ENCODE data around the gene ZNF362.
"Not testable (repeated sequence)": the region's sequence is repeated elsewhere in the genome, so short reads cannot be mapped to it uniquely, and the experiment has no call there.

The ZNF362 gene

DNA sequence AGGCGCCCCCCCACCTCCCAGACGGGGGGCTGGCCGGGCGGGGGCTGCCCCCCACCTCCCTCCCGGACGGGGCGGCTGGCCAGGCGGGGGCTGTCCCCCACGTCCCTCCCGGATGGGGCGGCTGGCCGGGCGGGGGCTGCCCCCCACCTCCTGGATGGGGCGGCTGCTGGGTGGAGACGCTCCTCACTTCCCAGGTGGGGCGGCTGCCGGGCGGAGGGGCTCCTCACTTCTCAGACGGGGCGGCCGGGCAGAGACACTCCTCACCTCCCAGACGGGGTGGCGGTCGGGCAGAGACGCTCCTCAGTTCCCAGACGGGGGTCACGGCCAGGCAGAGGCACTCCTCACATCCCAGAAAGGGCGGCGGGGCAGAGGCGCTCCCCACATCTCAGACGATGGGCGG is 53.1 kb downstream of the ZNF362 start:
- DNase-seq, result not testable (repeated sequence)

GRCh38 chr1:33310702-33311101 is 54.4 kb downstream of the ZNF362 start:
- no peak for DNase-seq

GRCh38 chr1:33311706-33312412 is 55.6 kb downstream of the ZNF362 start:
- no peak for DNase-seq

DNA sequence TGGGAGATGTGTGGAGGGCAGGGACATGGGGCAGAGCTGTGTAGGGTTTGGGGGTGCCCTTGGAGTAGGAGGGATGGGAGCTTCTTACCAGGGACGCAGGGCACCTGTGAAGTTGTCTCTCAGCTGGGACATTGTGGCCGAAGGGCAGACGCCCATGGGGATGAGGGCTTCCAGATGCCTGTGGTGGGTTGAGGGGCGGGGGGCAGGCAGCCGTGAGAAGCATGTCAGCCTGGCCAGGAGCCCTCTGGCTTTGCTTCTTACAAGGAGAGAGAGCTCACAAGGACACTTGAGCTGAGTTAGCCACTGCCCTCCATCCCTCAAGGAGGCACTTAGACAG is 56.1 kb downstream of the ZNF362 start:
- DNase-seq, result no peak

DNA sequence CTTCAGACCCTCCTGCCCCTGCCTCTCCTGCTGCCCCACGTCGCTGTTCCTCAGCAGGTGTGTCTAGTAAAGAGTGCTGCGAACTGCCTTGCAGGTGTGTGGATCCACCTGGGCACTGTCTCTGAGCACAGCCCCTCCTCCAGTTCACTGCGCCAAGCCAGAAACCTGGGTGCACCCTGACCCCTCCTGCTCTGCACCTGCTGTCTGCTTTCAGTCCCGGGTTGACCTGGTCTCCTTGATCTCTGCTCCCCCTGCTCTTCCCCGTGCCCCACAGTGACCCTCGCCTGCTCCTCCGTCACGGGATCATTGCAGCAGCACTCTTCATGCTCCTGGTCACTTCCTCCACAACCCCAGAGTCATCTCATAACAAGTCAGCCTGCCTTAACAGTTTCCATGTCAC is 58.1 kb downstream of the ZNF362 start:
- no peak for DNase-seq

GRCh38 chr1:33316601-33317000 is 60.3 kb downstream of the ZNF362 start:
- DNase-seq, result no peak

- DNase-seq, result no peak
Measured at GRCh38 chr1:33317354-33317753, 61.1 kb downstream of the ZNF362 start.

GRCh38 chr1:33317946-33318345 is 61.7 kb downstream of the ZNF362 start:
- DNase-seq, result no peak

DNA sequence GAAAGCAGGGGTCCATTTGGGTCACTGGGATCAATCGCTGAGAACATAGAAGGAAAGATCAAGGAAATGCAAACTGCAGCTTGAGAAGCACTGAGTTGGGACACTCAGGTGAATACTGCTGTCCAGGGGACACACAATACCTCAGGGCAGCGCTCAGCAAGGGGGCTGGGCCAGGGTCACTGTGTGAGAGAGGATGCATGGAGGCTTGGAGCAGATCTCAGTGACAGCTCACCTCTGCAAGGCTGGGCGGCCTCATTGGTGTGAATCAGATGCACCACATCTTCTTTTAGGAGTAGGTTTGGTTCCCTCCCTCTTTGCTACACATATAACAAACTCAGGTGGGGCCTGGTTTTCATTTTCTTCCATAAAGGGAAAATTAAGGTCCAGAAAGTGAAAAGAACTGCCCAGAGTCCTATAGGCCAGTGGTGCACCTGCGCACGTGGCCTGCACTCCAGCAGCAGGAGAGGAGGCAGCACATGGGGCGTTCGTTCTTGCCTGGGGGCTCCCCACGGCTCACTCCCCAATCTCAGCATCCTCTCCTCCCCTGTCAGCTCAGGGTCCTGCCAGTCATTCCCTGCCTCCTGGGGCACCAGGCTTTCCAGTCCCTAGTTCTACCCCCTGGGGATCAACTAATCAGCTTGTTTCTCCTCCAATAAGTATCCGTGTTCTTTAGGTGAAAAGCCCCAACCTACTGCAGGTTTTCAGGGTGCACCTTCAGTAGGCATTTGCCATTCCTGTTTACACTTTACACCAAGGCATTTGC is 63.1 kb downstream of the ZNF362 start:
- no peak for DNase-seq

GRCh38 chr1:33319949-33320618 is 63.8 kb downstream of the ZNF362 start:
- DNase-seq, result no peak

- DNase-seq, result no peak
Measured at GRCh38 chr1:33320619-33321165, 64.4 kb downstream of the ZNF362 start, which contains the start of gene A3GALT2. Gene A3GALT2 (minus strand): TSS chr1:33321098. CDS start chr1:33321098, 0 bp downstream.

GRCh38 chr1:33321178-33321577 is 64.9 kb downstream of the ZNF362 start:
- no peak for DNase-seq

DNA sequence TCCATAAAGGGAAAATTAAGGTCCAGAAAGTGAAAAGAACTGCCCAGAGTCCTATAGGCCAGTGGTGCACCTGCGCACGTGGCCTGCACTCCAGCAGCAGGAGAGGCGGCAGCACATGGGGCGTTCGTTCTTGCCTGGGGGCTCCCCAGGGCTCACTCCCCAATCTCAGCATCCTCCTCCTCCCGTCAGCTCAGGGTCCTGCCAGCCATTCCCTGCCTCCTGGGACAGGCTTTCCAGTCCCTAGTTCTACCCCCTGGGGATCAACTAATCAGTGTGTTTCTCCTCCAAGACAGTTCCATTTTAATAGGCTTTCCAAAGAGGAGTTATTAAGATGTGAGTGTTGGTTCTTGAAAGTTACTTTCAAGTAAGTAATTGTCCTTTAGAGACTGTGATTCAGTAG is 65.8 kb downstream of the ZNF362 start:
- no peak for DNase-seq

DNA sequence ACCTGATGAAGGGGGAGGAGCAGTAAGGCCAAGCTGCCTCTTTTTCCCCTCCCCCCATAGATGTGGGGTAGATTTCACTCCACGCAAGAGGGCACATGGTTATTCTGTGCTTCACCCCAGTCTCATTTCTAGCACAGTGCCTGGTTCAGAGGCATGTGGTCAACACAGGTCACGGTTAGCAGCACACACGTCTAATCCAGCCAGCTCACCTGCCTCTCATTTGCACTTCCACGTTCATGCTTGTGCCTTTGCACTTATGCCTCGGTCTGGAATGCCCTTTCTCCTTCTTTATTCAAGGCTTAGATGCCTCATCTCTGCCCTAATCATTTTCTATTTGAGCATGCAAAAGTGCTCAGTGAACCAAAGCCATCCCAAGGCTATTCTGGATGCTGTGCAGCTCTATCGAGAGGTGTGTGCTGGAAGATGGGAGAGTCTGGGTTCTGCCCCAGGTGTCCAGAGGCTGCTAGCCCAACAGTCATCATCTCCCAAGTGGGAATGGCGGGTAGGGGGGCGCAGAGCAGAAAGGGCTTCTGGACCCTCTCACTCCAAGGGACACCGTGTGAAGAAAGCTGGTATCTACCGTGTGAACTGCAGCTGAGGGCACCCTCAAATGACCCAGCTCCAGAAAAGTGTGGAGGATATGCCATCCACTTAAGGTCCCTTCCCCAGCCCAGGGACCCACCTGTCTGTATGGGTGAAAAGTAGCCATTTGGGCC is 66.7 kb downstream of the ZNF362 start:
- DNase-seq, result no peak

- DNase-seq, result no peak
Measured at GRCh38 chr1:33323663-33324477, 67.6 kb downstream of the ZNF362 start.

DNA sequence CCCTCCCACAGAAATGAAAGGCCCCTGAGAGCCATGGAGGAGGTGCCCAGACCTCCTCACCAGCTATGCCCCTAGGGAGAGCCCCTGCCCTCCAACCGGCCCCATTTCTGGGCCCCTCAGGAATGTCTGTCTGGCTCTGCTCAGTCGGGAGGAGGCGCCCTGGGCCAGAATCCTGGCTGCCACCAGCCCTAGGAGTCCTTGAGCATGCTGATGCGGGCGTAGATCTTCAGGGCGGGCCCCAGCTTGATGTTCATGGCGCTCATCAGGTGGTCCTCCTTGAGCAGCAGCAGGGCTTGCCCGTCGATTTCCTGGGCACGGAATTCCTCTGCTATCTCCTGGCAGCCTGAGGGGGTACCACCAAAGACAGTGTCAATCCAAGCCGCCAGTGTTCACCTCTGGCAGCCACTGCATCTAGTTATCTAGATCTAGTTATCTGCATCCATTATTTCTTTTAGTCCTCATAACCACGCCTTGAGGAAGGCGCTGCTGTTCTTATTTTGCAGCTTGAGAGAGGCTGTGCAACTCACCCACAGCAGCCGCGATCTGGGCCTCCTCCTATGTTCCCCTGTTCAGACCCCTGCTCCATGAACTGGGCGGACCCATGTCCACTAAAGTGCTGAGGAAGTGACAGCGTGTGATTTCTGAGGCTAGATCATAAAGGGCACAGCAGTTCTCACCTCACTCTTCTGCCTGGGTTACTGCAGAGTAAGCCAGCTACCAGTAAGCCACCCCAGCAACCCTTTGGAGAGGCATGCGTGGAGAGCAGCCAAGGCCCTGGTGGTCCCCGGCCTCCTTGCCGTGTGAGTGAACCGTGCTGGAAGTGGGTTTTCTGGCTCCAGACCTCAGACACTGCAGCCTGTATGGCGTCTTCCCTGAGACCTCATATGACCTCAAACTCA is 68.6 kb downstream of the ZNF362 start:
- no peak for DNase-seq

DNA sequence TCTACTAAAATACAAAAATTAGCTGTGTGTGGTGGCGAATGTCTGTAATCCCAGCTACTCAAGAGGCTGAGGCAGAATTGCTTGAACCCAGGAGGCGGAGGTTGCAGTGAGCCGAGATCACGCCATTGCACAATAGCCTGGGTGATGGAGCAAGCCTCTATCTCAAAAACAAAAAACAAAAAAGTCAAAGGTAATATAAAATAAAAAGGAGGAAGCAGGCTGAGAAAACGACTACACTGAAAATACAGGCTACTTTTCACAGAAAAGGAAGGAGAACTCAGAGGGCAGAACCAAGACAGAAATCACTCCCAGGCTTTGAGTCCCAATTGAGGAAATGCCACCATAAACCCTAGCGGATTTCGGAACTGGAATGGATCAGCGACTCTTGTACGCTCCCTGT is 70.5 kb downstream of the ZNF362 start:
- DNase-seq, result no peak

DNA sequence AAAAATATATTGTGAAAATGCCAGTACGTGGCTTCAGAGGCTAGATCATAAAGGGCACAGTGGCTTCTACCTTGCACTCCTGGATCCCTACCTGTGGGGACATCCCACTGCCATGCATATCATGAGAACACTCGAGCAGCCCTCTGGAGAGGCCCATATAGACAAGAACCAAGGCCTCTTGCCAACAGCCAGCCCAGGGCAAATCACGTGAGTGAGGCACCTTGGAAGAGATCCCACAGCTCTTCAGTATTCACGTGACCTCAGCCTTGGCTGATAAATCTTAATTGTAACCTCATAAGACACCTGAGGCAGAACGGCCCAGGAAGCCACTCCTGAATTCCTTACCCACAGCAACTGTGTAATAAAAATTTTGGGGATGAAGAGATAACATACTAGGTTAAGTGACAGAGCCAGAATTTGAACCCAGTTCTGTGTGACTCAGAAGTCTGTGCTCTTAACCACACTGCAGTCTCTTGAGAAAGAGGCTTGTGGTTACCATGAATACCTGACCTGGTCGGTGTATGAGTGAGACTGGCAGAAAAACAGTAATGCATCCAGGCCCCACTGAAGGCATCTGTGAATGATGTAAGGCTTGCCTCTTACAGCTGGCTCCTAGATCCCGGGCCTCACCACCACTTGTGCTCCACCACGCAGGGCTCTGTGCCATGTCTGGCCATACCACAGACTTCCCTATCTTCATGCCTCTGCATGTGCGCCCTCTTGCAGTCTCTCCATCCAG is 71.5 kb downstream of the ZNF362 start:
- DNase-seq, result no peak

GRCh38 chr1:33328817-33329216 is 72.5 kb downstream of the ZNF362 start:
- no peak for DNase-seq

GRCh38 chr1:33329600-33330305 is 73.5 kb downstream of the ZNF362 start:
- no peak for DNase-seq
